ENCODE data around the gene EEFSEC.
A peak's percentile ranks its signal among the peaks of the same experiment; 100 is the strongest.

EEFSEC gene

GRCh38 chr3:128187495-128187894 lies 34.2 kb downstream of the EEFSEC start:
- DNase-seq: no peak

DNA sequence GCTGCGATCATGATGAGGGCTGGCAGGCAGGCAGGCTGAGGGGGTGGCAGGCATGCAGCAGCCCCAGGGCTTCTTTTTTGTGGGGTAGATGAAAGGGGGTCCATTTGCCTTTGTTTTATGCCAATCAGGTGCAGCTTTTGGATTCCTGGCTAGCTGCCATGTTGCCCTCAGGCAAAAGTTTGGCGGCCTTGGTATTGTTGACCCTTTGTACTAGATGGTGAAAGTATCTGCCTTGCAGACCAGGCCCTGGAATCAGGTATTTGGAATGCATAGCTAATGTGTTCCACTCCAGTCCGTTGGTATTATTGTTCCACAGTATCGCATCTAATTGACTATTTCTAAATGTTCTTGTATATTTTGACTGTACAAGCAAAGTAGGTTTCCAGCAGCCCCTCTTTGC lies 35.0 kb downstream of the EEFSEC start:
- no peak for DNase-seq

- DNase-seq: no peak
These were observed 35.7 kb downstream of the EEFSEC start for GRCh38 chr3:128188956-128189355.

- no peak for DNase-seq
These were observed 37.2 kb downstream of the EEFSEC start for GRCh38 chr3:128190501-128190900.

DNA sequence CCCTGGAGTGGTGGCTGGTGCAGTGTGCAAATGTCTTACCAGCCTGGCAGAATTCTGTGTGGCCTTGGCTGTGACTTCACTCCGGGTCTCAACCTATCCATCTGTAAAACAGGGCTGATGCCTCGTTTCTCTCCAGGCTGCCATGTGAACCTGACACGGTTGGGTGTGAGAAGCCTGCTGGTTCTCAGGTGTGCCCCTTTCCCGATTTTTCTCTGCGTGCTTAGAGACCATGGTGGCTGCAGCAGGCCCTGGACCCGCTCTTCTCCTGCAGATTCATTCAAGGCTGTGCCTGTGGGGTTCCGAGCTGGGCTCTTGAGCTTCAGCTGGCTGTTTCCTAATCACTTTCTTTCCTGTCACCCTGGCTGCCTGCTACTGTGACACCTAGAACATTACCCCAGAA lies 38.9 kb downstream of the EEFSEC start:
- DNase-seq: no peak

DNA sequence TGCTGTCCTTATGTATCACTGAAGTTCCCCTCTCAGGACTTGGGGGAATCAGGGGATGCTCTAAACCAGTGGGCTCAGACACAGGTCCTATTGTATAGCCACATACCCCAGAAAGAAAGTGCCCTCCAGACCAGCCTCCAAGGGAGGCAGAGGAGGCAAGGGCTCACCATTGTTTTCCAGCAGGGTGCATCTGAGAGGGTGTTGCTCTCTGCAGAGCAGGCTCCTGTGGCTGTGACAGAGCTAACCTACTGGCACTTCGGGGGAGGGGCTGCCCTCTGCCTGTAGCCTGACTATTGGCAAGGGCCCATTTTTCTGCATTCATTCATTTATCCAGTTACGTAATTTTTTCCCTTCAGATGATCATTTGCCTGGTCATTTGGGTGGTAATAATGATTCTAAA lies 39.9 kb downstream of the EEFSEC start:
- DNase-seq: no peak

GRCh38 chr3:128194843-128195242 lies 41.6 kb downstream of the EEFSEC start:
- DNase-seq: no peak

GRCh38 chr3:128195369-128195768 lies 42.1 kb downstream of the EEFSEC start:
- DNase-seq: no peak

GRCh38 chr3:128195802-128196201 lies 42.5 kb downstream of the EEFSEC start:
- DNase-seq: no peak

DNA sequence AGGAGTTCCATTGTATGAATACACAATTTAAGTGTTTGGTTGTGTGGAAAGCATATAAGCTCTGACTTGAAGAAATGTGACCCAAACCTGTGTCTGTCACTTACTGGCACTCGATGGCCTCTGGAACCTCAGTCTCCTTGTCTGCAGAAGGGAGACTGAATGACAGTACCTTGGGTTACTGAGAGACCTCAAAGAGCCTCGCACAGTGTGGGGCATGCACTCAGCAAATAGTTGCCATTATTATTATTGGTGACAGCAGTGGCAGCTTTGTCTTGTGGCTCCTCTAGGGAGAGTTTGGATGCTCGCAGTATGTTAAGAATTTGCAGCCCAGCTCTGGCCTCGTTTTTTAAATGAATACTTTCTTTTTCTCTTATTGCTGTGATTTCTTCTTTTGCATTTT lies 43.4 kb downstream of the EEFSEC start:
- DNase-seq: no peak

DNA sequence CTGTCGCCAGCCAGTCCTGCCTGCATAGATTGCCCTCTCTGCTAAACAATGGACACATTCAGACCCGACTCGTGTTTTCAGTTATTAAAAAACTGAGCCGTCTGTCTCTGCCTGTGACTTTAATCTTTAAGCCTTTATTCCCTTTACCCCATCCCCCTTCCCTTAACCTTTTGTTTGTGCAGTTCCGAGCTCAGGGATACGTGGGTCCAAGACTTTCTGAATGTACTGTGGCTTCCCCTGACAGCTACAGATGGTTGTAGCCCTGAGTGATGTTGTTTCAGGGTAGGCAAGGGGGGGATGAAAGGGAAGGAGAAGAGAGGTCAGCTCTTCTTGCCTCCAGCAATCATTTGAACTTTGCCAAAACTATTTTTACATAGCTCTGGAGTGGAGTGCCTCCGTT lies 44.6 kb downstream of the EEFSEC start:
- no peak for DNase-seq

GRCh38 chr3:128198313-128198712 lies 45.0 kb downstream of the EEFSEC start:
- no peak for DNase-seq

DNA sequence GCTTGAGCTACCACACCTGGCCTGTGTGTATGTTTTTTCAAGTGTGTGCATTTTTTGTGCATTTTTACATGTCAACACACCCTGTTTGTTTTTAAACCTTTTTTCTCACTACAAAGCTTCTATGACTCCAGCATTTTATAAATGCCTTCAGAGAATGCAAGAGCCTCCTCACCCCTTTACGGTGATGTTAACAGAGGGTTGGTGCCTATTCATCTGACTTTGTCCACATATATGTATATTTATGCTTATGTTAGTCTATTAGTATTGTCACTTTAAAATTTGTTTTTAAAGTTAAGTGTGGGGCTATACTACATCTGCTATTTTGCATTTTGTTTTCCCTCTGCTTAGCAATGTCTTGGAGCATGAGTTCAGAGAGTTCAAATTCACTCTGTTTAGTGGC lies 45.8 kb downstream of the EEFSEC start:
- DNase-seq: no peak

DNA sequence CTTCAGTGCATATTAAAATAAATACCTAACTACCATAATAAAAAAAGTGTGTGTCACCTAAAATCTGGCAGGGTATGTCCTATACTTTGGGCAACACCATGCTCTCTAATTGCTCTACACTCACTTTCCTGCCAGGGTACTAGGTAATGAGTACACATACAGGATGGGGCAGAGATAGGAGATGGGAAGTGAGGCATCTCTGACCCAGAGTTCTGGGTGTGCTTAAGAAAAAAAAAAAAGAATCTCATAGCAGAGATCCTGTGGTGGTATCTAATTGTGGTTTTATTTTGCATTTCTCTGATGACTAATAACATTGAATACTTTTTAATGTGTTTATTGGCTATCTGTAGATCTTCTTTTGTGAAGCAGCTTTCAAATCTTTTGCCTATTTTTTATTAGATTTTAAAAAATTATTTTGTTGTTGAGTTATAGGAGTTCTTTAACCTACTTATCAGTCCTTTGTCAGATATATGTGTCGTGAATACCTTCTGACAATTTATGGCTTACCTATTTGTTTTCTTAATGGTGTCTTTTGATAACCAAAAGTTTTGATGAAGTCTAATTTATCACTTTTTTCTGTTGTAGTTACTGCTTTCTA lies 48.0 kb downstream of the EEFSEC start:
- DNase-seq: no peak

GRCh38 chr3:128203169-128203568 lies 49.9 kb downstream of the EEFSEC start:
- DNase-seq: no peak

- DNase-seq: no peak
These were observed 52.4 kb downstream of the EEFSEC start for GRCh38 chr3:128205558-128206145.

DNA sequence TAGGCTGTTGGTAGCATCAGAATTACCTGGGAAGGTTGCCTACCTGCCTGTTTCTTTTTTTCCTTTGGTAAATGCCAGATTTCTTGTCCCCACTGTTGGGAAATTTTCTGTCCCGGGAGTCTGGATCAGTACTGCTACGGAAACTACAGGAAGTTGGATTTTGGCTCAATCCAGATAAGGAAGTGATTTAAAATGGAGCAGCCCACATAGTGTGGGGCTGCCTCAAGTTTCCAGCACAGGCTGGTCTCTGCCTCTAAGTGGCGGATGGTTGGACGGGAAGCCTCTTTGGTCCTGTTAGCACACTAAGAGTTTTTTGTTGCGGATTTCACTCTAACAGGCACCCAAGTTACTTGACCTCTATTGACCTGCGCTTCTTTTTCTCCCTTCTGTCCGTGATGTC lies 54.7 kb downstream of the EEFSEC start:
- DNase-seq: no peak

DNA sequence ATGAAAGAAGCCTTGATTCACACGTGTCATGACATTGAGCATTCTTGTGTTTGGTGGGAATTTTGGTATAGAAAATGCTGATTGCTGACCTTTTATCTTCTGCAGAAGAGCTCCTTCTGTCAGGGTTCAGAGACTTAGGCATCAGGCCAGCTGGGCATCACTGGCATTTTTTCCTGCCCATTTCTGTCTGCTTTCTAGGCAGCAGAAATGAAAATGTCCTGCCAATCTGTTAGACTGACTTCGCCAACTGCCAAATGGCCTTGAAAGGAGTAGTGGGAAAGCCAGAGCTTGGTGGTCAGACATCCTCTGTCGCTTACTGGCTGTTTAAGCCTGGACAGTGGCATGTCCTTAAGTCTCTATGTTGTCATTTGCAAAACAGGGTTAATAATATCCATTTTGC lies 57.4 kb downstream of the EEFSEC start:
- no peak for DNase-seq

DNA sequence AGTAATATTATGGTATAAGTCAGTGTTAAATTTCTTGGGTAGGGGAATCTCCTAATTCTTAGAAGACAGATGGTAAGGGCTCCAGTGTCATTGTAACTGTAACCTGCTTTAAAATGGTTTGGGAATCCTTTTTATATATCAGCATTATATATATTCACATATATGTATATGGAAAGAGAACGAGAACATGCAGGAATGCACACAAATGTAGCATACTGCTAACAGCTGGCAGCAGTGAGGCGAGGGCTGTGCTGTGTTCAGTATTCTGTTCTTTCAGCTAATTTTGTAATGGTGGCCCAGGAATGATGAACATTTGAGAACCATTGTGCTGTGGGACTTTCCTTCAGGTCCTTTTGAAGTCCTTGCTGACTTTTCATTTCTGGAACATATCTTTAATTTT lies 60.8 kb downstream of the EEFSEC start:
- DNase-seq: no peak

DNA sequence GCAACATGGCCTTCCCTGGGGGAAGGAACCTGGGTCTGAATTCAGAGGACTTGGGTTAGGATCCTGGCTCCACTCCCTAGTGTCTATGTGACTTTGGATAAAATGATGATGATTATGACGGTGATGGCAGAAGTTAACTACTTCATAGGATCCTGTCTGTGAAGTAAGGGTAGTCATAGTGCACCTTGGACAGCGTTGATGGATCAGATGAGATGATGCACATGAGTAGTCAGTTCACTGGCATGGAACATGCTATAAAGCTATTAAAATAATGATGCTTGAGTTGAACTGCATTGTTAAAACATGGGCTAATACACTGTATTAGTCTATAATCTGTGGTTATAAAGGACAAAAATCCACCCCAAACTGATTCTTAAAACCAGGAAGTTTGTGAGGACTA lies 62.0 kb downstream of the EEFSEC start:
- DNase-seq: no peak

- no peak for DNase-seq
These were observed 62.7 kb downstream of the EEFSEC start for GRCh38 chr3:128215800-128216495.

GRCh38 chr3:128217702-128218547 lies 64.6 kb downstream of the EEFSEC start:
- peak in 1 of 5 donors; percentile 18 for DNase-seq

GRCh38 chr3:128218548-128219257 lies 65.4 kb downstream of the EEFSEC start:
- DNase-seq: no peak

Measured in T-helper 1 cell (primary cell).